ENCODE measurements around the gene SLC39A3. TPM values are rescaled to one million over a fixed set of nuclear protein-coding genes. Genes with fewer than 3 reads are reported as not detected.
"Not testable (repeated sequence)": the region's sequence is repeated elsewhere in the genome, so short reads cannot be mapped to it uniquely, and the experiment has no call there.

Gene SLC39A3
- total RNA-seq, 1 donor from 2014 or later = 42.4 TPM

DNA sequence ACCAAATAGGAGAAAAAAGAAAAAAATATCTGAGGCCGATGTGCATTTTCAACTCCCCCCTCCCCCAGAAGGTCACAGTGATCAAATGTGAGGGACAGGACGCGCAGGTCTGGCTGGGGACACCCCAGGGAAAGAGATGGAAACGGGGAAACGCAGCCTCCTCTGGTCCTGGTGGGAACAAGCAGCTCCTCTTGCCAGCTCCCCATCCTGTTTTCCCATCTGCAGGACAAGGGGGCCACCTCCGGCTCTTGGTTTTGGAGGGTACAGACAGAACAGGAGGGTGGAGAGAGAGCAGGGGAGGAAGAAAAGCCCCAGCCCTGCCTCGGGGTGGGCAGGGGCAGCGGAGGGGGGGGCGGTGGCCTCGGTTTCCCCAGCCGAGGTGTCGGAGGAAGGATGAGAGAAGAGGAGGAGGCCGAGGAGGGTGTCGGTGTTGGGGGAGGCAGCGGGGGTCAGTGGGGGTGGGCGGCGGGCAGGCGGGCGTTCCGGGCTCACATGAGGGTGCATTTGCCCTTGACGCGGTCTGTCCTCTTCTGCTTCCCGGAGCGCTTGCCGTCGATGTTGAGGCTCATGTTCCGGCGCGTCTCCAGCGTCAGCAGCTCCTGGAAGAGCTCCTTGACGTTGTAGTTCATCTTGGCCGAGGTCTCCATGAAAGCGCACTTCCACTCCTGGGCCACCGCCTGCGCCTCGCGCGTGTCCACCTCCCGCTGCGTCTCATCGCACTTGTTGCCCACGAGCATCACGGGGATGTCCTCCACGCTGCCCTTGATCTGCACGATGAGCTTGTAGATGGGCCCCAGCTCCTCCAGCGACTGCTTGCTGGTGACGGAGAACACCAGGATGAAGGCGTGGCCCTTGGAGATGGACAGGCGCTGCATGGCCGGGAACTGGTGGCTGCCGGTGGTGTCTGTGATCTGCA is 22.8 kb downstream of the SLC39A3 start:
- H3K4me3 ChIP-seq (ENCODE audit: low read depth, low read length) = no peak overlapping the region
- no peak for DNase-seq (ENCODE audit: low read depth)
- TF ChIP-seq, protein P1, sequence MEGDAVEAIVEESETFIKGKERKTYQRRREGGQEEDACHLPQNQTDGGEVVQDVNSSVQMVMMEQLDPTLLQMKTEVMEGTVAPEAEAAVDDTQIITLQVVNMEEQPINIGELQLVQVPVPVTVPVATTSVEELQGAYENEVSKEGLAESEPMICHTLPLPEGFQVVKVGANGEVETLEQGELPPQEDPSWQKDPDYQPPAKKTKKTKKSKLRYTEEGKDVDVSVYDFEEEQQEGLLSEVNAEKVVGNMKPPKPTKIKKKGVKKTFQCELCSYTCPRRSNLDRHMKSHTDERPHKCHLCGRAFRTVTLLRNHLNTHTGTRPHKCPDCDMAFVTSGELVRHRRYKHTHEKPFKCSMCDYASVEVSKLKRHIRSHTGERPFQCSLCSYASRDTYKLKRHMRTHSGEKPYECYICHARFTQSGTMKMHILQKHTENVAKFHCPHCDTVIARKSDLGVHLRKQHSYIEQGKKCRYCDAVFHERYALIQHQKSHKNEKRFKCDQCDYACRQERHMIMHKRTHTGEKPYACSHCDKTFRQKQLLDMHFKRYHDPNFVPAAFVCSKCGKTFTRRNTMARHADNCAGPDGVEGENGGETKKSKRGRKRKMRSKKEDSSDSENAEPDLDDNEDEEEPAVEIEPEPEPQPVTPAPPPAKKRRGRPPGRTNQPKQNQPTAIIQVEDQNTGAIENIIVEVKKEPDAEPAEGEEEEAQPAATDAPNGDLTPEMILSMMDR (conservative IDR thresholded peaks at IDR 0.05; ENCODE audit: low read depth, low read length) = no peak

DNA sequence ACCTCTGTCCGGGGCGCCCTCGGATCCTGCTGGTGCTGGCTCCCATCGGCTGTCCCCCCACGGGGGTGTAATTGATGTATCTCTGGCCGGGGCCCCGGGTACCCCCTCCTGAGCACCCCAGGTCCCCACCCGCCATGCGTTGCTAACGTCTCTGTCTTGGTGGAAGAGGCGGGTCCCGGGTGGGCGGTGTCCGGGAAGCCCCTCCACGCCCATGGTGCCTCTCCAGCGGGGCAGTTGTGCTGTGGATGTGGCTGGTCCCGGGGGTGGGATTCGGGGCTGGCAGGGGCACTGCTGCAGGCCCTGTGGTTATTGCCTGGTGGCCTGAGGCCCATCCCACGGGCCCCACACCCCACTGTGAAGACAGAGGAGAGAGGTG is 23.6 kb downstream of the SLC39A3 start:
- no peak overlapping the region for H3K4me3 ChIP-seq (ENCODE audit: low read depth, low read length)
- no peak for DNase-seq (ENCODE audit: low read depth)
- TF ChIP-seq, protein P1 (conservative IDR thresholded peaks at IDR 0.05; ENCODE audit: low read depth, low read length) = no peak

DNA sequence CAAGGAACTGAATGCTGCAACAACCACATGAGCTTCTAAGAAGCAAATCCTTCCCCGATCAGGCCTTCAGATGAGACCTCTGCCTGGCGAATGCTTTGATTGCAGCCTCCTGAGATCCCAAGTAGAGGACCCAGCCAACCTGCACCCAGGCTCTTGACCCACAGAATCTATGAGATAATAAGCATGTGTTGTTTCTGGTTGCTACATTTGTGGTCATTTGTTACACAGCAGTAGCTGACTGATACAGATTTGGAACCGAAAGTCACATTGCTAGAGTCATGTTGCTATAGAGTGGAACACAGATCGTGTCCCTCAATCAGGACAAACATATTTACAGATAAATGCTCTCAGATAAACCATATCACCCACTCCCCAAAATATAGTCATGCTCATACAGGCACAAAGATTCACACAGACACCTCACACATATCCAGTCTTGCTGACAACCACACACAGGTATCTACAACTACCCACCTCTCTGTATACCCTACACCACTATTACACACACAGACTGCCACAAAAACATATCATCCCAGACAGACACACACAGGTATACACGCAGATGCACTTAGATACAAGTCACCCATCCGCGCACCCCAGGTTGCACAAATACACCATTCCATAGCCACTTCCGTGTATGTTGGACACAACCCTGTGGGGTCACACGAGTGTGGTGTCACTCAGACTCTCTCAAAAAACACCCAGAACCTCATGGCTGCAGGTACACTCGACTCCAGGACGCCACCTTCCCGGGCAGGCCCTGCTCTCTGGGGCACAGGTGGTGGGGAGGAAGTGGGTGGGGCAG is 24.1 kb downstream of the SLC39A3 start:
- TF ChIP-seq, protein P1 (conservative IDR thresholded peaks at IDR 0.05; ENCODE audit: low read depth, low read length) = no peak
- no peak for DNase-seq (ENCODE audit: low read depth)
- no peak overlapping the region for H3K4me3 ChIP-seq (ENCODE audit: low read depth, low read length)

DNA sequence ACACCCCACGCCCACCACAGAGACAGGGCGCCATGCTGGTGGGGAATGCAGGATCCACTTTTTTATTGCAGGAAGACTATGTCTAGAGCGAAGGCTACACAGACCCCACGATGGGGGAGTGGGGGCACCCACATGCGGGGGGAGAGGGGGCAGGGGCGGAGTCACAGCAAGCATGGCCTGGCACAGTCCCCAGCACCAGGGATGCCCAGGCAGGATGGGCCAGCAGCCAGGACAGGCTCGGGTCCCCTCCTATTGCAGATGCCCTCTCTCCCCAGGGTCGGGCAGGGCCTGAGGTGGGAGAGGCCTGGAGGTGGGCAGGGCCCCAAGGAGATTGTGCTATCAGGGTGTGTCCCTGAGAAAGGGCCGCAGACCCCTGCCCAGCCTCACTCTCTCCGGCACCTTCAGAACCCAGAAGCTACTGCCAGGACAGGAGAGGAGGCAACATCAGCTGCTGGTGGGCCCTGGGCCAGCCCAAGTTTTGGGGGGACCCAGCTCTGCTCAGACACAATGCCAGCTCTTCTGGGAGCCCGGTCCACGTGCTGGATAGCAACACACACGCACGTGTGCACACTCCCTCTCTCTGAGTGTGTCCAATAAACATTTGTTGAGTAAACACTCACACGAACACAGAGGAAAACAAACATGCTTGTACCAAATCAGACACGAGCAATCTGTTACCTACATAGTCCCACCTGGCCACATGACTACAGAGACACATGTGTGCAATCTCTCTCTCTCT is 25.1 kb downstream of the SLC39A3 start:
- H3K4me3 ChIP-seq (ENCODE audit: low read depth, low read length) = no peak overlapping the region
- TF ChIP-seq, protein P1 (conservative IDR thresholded peaks at IDR 0.05; ENCODE audit: low read depth, low read length) = no peak
- no peak for DNase-seq (ENCODE audit: low read depth)

DNA sequence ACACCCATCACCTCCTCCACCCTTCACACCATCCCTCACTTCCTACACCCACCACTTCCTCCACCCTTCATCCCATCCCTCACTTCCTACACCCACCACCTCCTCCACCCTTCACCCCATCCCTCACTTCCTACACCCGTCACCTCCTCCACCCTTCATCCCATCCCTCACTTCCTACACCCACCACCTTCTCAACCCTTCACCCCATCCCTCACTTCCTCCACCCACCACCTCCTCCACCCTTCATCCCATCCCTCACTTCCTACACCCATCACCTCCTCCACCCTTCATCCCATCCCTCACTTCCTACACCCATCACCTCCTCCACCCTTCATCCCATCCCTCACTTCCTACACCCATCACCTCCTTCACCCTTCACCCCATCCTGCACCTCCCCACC is 25.7 kb downstream of the SLC39A3 start:
- DNase-seq (ENCODE audit: low read depth) = not testable (repeated sequence)

DNA sequence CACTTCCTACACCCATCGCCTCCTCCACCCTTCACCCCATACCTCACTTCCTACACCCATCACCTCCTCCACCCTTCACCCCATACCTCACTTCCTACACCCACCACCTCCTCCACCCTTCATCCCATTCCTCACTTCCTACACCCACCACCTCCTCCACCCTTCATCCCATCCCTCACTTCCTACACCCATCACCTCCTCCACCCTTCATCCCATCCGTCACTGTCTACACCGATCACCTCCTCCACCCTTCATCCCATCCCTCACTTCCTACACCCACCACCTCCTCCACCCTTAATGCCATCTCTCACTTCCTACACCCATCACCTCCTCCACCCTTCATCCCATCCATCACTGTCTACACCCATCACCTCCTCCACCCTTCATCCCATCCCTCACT is 26.6 kb downstream of the SLC39A3 start:
- not testable (repeated sequence) for H3K4me3 ChIP-seq (ENCODE audit: low read depth, low read length); DNase-seq (ENCODE audit: low read depth)

More for the DNA sequence above, 25.7 kb downstream of the SLC39A3 start:
- not testable (repeated sequence) for H3K4me3 ChIP-seq (ENCODE audit: low read depth, low read length)

DNA sequence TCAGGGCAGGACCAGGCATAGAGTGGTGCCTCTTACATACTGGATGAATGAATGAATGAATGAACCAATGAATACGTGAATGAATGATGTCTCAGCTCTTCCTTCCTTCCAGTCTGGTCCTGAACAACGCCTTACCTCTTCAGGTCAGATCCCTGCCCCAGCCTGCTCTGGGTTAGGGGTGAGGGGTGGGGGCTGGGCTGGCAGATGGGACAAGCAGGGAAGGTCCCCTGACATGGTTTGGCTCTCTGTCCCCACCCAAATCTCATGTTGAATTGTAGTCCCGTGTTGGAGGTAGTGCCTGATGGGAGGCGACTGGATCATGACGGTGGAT is 28.0 kb downstream of the SLC39A3 start:
- no peak overlapping the region for H3K4me3 ChIP-seq (ENCODE audit: low read depth, low read length)
- DNase-seq (ENCODE audit: low read depth) = no peak
- TF ChIP-seq, protein P1 (conservative IDR thresholded peaks at IDR 0.05; ENCODE audit: low read depth, low read length) = no peak

Data from epithelial cell of proximal tubule (primary cell).